Kidney epithelial cell (primary cell): ENCODE results near the gene ALK. TPM values are rescaled to one million over a fixed set of nuclear protein-coding genes. Genes with fewer than 3 reads are reported as not detected.

Experiments used
- DNase-seq: peaks from one replicate; pipeline ENCODE4 v3.0.0-alpha.2; 2010; ENCODE audit warnings: low read depth
- H3K27me3 ChIP-seq: 2 replicates; pipeline ENCODE4 v1.6.0; 2011; ENCODE audit warnings: low read length; ENCODE audit not compliant: control insufficient read depth, insufficient read depth
- H3K36me3 ChIP-seq: 2 replicates; pipeline ENCODE4 v1.5.1; 2011; ENCODE audit warnings: low read length; ENCODE audit not compliant: control insufficient read depth, insufficient read depth
- H3K4me3 ChIP-seq: 2 replicates; pipeline ENCODE4 v1.5.1; 2011; ENCODE audit warnings: low read depth, mild to moderate bottlenecking, control low read depth, low read length
- CTCF ChIP-seq: IDR thresholded peaks from 2 replicates; pipeline ENCODE4 v1.5.1; 2011; ENCODE audit warnings: mild to moderate bottlenecking, moderate library complexity, low read length, control low read depth, inconsistent platforms; ENCODE audit not compliant: insufficient read depth, poor library complexity, severe bottlenecking
- total RNA-seq: library from RNA; depleted of rRNA; stranded (reverse); fragments of >200 nt; gene quantifications from 2 replicates; pipeline ENCODE4 v1.2.3, GENCODE V29; 2015

The ALK gene
- total RNA-seq, 1 donor from 2014 or later = not detected

GRCh38 chr2:29426354-29426753 lies 495.0 kb downstream of the ALK start:
- no peak for TF ChIP-seq CTCF
- DNase-seq = no peak
- Histone ChIP-seq H3K27me3 (peaks cover 2% of the 10 kb centered on the region), H3K4me3 (no peak overlapping the region), H3K36me3 (no peaks in the 10 kb centered on the region)

GRCh38 chr2:29425866-29426265 lies 495.5 kb downstream of the ALK start:
- peaks cover 2% of the 10 kb centered on the region for H3K27me3 ChIP-seq
- H3K4me3 ChIP-seq = no peak overlapping the region
- DNase-seq = no peak
- no peak for TF ChIP-seq CTCF
- H3K36me3 ChIP-seq = no peaks in the 10 kb centered on the region

- no peak overlapping the region for H3K4me3 ChIP-seq
- H3K27me3 ChIP-seq = peaks cover 6% of the 10 kb centered on the region
- H3K36me3 ChIP-seq = no peaks in the 10 kb centered on the region
- no peak for DNase-seq
- TF ChIP-seq CTCF = no peak
These were observed 498.2 kb downstream of the ALK start for GRCh38 chr2:29423061-29423666.

- DNase-seq = no peak
- no peaks in the 10 kb centered on the region for H3K36me3 ChIP-seq
- no peak for TF ChIP-seq CTCF
These were observed 500.2 kb downstream of the ALK start for GRCh38 chr2:29420999-29421782.

GRCh38 chr2:29420464-29420863 lies 500.9 kb downstream of the ALK start:
- DNase-seq = no peak
- H3K27me3 ChIP-seq = peaks cover 6% of the 10 kb centered on the region
- H3K4me3 ChIP-seq = no peak overlapping the region
- no peak for TF ChIP-seq CTCF
- H3K36me3 ChIP-seq = no peaks in the 10 kb centered on the region

More at GRCh38 chr2:29420999-29421782, 500.2 kb downstream of the ALK start:
- peaks cover 6% of the 10 kb centered on the region for H3K27me3 ChIP-seq
- H3K4me3 ChIP-seq = no peak overlapping the region
